Neural progenitor cell (in vitro differentiated cells): ENCODE results near the gene HDAC4.

Source experiments
- EZH2phosphoT487 ChIP-seq: fragments of 200-600 bp; sonication (generic); IDR thresholded peaks from 2 replicates; pipeline ENCODE4 v1.6.1; 2017; ENCODE audit warnings: antibody characterized with exemption
- TF ChIP-seq, protein P1 (sequence below): fragments of 200-600 bp; sonication (generic); IDR thresholded peaks from 2 replicates; pipeline ENCODE4 v1.5.1; 2017; ENCODE audit warnings: antibody characterized with exemption, mild to moderate bottlenecking

DNA sequence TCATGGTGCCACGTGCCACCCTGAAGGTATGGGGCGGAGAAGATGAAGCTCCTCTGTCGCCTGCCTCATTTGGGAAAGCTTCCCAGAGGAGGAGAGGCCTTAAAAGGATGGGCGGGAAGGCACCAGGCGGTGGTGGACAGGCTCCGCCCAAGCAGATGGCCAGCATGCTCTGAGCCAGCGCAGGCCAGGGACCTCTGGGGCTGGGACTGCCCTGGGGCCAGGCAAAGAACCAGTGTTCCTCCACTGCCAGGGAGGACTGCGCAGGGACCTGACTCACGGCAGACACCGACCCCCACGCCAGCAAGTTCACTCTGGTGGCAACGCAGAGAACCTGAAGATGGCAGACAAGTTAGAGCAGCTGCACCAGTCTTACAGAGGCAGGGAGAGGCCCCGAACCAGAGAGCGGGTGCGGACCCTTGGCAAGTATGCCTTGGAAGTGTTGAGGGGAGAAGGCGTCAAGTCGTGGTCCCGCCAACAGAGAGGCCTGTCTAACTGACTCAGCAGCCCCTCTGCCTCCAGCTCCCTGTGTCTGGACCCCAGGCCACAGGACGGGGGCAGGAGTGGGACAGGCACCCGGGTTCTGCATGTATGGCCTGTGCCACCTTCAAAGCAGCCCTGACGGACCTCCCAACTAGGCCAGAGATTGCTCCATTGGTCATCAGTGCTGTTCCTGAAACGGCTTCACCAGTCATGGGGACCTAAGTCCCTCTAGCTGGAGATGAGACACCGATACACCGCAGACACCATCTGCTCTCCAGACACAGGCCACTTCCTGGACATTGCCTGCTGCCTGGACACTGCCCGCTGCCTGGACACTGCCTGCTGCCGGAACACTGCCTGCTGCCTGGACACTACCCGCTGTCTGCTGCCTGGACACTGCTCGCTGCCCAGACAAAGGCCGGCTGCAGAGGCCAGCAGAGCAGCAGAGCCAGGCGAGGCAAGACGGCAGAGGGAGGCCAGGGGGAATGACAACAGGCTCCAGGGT lies 124.7 kb downstream of the HDAC4 start:
- TF ChIP-seq, protein P1, sequence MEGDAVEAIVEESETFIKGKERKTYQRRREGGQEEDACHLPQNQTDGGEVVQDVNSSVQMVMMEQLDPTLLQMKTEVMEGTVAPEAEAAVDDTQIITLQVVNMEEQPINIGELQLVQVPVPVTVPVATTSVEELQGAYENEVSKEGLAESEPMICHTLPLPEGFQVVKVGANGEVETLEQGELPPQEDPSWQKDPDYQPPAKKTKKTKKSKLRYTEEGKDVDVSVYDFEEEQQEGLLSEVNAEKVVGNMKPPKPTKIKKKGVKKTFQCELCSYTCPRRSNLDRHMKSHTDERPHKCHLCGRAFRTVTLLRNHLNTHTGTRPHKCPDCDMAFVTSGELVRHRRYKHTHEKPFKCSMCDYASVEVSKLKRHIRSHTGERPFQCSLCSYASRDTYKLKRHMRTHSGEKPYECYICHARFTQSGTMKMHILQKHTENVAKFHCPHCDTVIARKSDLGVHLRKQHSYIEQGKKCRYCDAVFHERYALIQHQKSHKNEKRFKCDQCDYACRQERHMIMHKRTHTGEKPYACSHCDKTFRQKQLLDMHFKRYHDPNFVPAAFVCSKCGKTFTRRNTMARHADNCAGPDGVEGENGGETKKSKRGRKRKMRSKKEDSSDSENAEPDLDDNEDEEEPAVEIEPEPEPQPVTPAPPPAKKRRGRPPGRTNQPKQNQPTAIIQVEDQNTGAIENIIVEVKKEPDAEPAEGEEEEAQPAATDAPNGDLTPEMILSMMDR, result no peak
- TF ChIP-seq EZH2phosphoT487, result no peak
